Ovary (tissue), 9 donors: ENCODE results near the gene GPRIN3. TPM values are rescaled to one million over a fixed set of nuclear protein-coding genes. Genes with fewer than 3 reads are reported as not detected.

Experiments
- DNase-seq, 5 donors: peaks; one replicate each; pipeline ENCODE4 v3.0.0-alpha.2; 2019 to 2020
- H3K27ac ChIP-seq, 2 donors: fragments of 200-600 bp; one replicate each; pipeline versions ENCODE4 v1.5.1 to v1.8.0; 2019 to 2022
- H3K27me3 ChIP-seq: fragments of 200-600 bp; one replicate; pipeline ENCODE4 v1.8.0; 2022
- H3K36me3 ChIP-seq: fragments of 200-600 bp; sonication (generic); one replicate; pipeline ENCODE4 v1.5.1; 2019
- H3K4me1 ChIP-seq: one replicate; pipeline ENCODE4 v1.8.1; 2013; ENCODE audit warnings: mild to moderate bottlenecking, moderate library complexity; ENCODE audit not compliant: insufficient read depth
- H3K4me3 ChIP-seq: fragments of 200-600 bp; sonication (generic); one replicate; pipeline ENCODE4 v1.5.1; 2017
- H3K9me3 ChIP-seq, 2 donors: fragments of 200-600 bp in 1 of 2; sonication (generic) in 1 of 2; one replicate each; pipeline versions ENCODE4 v1.5.1 to v1.8.1; 2013 to 2019; ENCODE audit warnings: mild to moderate bottlenecking in 1 of 2, moderate library complexity in 1 of 2
- EP300 ChIP-seq: sonication (generic); formaldehyde crosslinking; IDR thresholded peaks from one replicate; pipeline ENCODE4 v1.6.1; 2017; ENCODE audit warnings: antibody characterized with exemption
- POLR2A ChIP-seq: fragments of 450-650 bp; IDR thresholded peaks from one replicate; pipeline ENCODE4 v1.6.1; 2017; ENCODE audit warnings: antibody characterized with exemption, mild to moderate bottlenecking, moderate library complexity
- WGBS, 3 donors: extraction: QIAGEN DNeasy Blood & Tissue Kit in 1 of 3; methylation state at CpG; one replicate each; pipeline versions ENCODE4 v1.1.5 to v1.1.7; 2013 to 2017; 5-methylcytosine and 5-hydroxymethylcytosine counted together
- intact Hi-C, 4 donors: fragments of 100-400 bp; cut with DNase I; formaldehyde crosslinking; loops; one replicate each; pipeline versions ENCODE4 v1.11.0 to v1.15.1; 2022 to 2023
- polyA plus RNA-seq, 2 donors: library from polyadenylated mRNA; stranded (reverse); fragments of 200-250 nt in 1 of 2; fragments of 350-450 nt in 1 of 2; fragmentation: Illumina TruSeq in 1 of 2; extraction: RNeasy Lipid Tissue Mini Kit (QIAGEN cat#74804) in 1 of 2; gene quantifications; one replicate each; pipeline ENCODE4 v1.2.3, GENCODE V29; 2013 to 2014
- total RNA-seq, 7 donors: library from RNA; depleted of rRNA in 2 of 7; stranded (reverse); fragments of >200 nt in 2 of 7; fragmentation: NEBNext Ultra II Directional in 3 of 7; extraction: Animal tissue kit (Norgen Biotek cat#: 25700) in 3 of 7; gene quantifications; one replicate each; pipeline versions ENCODE4 v1.1.0 to v1.2.4, GENCODE V29; 2016 to 2023
- TF ChIP-seq, protein P1 (sequence below), 3 donors: fragments of 450-650 bp in 2 of 3; fragments of 200-600 bp in 1 of 3; IDR thresholded peaks; one replicate each; pipeline versions ENCODE4 v1.5.1 to v1.8.0; 2016 to 2022; ENCODE audit warnings: antibody characterized with exemption in 3 of 3, mild to moderate bottlenecking in 1 of 3
- donor health status: DM: no; HTN: no; CAD: no; lungs with moderate emphysema.
- donor health status: DM: no; HTN: no; CAD: no.
- donor health status: Bipolar disorder and iron deficiency.
- donor health status: DM: yes; HTN: yes; CAD: no.
- donor health status: DM: no; HTN: no; CAD: no.
- donor health status: DM: yes; HTN: yes; CAD: no.

GPRIN3 gene
- total and polyA plus RNA-seq, 9 donors = 1.0 to 6.8 (median 3.7) TPM

DNA sequence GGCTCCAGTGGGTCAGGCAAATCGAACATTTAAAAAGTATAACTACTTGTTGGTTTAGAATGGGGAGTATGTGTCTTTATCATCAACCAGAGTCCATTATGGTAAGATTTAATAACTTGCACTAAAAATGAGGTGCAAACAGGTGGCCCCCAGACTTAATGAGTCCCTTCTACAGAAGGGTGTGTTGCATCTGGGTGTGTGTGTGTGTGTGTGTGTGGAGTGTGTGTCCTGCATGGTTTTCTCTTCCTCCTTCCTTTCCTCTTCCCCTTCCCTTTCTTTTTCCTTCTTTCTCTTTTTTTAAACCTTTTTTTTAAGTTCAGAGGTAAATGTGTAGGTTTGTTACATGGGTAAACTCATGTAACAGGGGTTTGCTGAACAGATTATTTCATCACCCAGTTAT lies 53.7 kb downstream of the GPRIN3 start:
- H3K4me3 ChIP-seq = no peak overlapping the region
- TF ChIP-seq, protein P1, sequence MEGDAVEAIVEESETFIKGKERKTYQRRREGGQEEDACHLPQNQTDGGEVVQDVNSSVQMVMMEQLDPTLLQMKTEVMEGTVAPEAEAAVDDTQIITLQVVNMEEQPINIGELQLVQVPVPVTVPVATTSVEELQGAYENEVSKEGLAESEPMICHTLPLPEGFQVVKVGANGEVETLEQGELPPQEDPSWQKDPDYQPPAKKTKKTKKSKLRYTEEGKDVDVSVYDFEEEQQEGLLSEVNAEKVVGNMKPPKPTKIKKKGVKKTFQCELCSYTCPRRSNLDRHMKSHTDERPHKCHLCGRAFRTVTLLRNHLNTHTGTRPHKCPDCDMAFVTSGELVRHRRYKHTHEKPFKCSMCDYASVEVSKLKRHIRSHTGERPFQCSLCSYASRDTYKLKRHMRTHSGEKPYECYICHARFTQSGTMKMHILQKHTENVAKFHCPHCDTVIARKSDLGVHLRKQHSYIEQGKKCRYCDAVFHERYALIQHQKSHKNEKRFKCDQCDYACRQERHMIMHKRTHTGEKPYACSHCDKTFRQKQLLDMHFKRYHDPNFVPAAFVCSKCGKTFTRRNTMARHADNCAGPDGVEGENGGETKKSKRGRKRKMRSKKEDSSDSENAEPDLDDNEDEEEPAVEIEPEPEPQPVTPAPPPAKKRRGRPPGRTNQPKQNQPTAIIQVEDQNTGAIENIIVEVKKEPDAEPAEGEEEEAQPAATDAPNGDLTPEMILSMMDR (IDR thresholded peaks at IDR 0.05) = no peak
- no peak for TF ChIP-seq POLR2A
- no peak for TF ChIP-seq EP300
- no peak for DNase-seq
- no peaks in the 10 kb centered on the region for H3K4me1 ChIP-seq
- intact Hi-C loops = no loop called here
- no peaks in the 10 kb centered on the region for H3K27me3 ChIP-seq
- H3K27ac ChIP-seq = no peak overlapping the region
- no peaks in the 10 kb centered on the region for H3K36me3 ChIP-seq
- H3K9me3 ChIP-seq = no peaks in the 10 kb centered on the region
- WGBS, 3 donors = 87 to 94% (median 91%) methylated on average over 1 of the region's 1 CpG

DNA sequence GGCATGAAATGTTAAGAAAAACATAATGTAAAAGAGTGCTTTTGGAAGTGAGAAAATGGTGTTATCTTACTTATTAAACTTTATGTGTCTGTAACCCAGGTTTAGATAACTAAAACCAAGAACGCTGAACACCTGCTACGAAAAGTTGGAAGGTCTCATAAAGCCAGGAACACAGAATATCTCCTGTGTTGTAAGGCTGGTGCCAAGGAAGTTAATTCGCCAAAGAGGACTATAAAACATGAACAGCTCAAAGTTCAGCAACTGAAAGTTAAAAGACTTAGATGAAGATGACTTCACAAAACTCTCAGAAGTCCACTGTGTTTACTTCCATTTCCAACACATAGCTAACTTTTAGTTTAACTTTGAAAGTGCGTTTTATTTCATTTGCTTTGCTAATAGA lies 54.3 kb downstream of the GPRIN3 start:
- DNase-seq = no peak
- H3K36me3 ChIP-seq = no peaks in the 10 kb centered on the region
- no peaks in the 10 kb centered on the region for H3K9me3 ChIP-seq
- no peak overlapping the region for H3K27ac ChIP-seq
- no peaks in the 10 kb centered on the region for H3K27me3 ChIP-seq
- TF ChIP-seq, protein P1 (IDR thresholded peaks at IDR 0.05) = no peak
- TF ChIP-seq EP300 (no peak), POLR2A (no peak)
- WGBS, 3 donors = 82 to 91% (median 87%) methylated on average over 4 of the region's 4 CpGs
- no peaks in the 10 kb centered on the region for H3K4me1 ChIP-seq
- H3K4me3 ChIP-seq = no peak overlapping the region
- intact Hi-C loops = no loop called here

DNA sequence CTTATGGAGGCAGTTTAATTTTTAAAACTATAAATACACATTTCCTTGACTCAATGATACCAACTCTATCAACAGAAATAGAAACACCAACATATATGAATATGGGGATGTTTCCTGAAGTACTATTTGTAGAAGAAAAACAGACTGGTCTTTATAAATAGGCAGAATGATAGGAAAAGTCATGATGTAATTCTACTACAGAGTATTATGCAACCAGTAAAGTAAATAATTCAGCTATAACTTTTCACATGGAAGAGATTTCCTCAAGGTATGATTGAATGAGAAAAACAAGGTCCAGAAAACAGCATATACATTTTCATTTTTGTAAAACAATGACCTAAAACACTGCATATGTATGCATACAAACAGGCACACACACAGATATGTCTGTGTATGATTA lies 56.2 kb downstream of the GPRIN3 start:
- no peaks in the 10 kb centered on the region for H3K27me3 ChIP-seq
- DNase-seq = no peak
- intact Hi-C loops = no loop called here
- H3K27ac ChIP-seq = no peak overlapping the region
- H3K4me3 ChIP-seq = no peak overlapping the region
- TF ChIP-seq, protein P1 (IDR thresholded peaks at IDR 0.05) = no peak
- TF ChIP-seq POLR2A = no peak
- no peak for TF ChIP-seq EP300
- peaks cover 5% of the 10 kb centered on the region for H3K4me1 ChIP-seq
- H3K36me3 ChIP-seq = no peaks in the 10 kb centered on the region
- H3K9me3 ChIP-seq = no peaks in the 10 kb centered on the region

DNA sequence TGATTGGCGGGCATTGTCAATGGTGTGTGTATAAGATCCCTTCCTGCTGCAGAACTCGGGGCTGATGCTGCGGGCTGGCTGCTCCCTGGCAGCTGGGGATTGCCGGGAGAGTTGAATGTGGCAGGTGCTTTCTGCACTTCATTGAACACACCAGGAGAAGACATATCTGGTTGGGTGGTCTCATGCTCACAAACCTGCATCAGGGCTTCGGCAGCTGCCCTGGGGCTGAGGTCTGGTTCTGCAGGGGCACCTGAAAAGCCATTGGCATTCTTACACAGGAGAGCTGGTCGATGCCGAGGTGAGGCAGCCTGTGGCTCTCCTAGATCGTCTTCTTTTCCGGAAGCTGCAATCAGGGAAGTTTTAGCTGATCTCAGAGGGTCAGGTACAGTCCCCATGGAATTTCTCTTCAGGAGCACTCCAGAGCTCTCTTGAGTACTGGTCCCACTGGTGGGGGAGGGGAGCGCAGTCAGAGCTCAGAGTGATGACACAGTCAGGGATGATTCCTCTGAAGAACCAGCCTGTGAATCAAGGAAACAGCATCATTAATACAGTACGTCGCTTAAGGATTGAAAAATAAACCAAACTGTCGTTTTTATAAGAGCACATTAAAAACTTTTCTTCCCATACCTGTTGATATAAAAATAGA lies 57.8 kb downstream of the GPRIN3 start:
- Histone ChIP-seq H3K36me3 (no peaks in the 10 kb centered on the region), H3K4me1 (peaks cover 5% of the 10 kb centered on the region), H3K27ac (no peak overlapping the region), H3K9me3 (no peaks in the 10 kb centered on the region), H3K27me3 (no peaks in the 10 kb centered on the region), H3K4me3 (no peak overlapping the region)
- intact Hi-C loops = no loop called here
- no peak for TF ChIP-seq EP300
- TF ChIP-seq, protein P1 (IDR thresholded peaks at IDR 0.05) = no peak
- TF ChIP-seq POLR2A = no peak
- no peak for DNase-seq
- WGBS, 3 donors = 95 to 98% (median 95%) methylated on average over 13 of the region's 13 CpGs
